ENCODE data around the gene BLOC1S5. TPM values are rescaled to one million over a fixed set of nuclear protein-coding genes. Genes with fewer than 3 reads are reported as not detected.

BLOC1S5 gene
- total and polyA plus RNA-seq, 2 of the 13 experiments (the other 11 are each of a cell fraction or from before 2014, with no cell fraction given) = 10.5 to 41.5 TPM

DNA sequence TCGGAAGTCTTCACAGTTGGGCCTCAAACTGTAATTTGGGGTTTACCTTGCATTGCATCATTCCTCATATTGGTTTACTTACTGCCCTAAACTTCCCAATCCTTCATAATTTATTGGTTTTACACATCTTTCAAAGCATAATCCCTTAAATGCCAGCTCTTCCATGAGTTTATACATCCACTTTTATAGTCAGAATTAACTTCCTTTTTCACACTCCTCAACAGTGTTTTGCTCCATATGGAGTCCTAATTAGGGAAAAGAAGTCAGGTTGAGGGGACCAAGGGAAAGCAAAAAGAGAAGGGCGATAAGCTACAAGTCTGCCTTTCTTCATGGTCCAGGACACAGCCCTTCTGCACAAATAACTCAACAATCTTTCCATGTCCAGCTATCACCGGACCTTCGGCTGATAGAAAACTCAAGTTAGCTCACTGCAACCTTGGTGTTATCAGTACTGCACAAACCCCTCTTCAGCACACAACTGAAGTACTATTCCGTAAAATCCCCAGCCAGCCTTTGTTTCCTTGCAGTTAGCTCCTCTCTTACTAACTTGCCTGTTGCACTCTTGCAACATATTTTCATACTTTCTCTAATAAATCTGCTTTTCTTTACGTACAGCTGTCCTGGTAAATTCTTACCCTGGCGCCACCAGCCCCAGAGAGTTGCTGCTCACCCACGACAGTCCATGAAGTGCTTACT lies 36.1 kb upstream of the BLOC1S5 start (continued):
- no peak for TF ChIP-seq FOXA3 (CRISPR knock-in tag; IDR thresholded peaks at IDR 0.05)
- no peak for TF ChIP-seq RBFOX2 (IDR thresholded peaks at IDR 0.05; ENCODE audit: low read depth, low read length)
- TF ChIP-seq, protein P1, sequence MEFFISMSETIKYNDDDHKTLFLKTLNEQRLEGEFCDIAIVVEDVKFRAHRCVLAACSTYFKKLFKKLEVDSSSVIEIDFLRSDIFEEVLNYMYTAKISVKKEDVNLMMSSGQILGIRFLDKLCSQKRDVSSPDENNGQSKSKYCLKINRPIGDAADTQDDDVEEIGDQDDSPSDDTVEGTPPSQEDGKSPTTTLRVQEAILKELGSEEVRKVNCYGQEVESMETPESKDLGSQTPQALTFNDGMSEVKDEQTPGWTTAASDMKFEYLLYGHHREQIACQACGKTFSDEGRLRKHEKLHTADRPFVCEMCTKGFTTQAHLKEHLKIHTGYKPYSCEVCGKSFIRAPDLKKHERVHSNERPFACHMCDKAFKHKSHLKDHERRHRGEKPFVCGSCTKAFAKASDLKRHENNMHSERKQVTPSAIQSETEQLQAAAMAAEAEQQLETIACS (CRISPR knock-in tag; IDR thresholded peaks at IDR 0.05) = no peak
- no peak for TF ChIP-seq RXRB (CRISPR knock-in tag; IDR thresholded peaks at IDR 0.05; ENCODE audit: borderline replicate concordance)
- TF ChIP-seq ZNF775 (CRISPR knock-in tag; IDR thresholded peaks at IDR 0.05; ENCODE audit: borderline replicate concordance) = 0 out of 2 replicates have a peak, but pooled peaks have one; percentile 29
- TF ChIP-seq SMAD9 (CRISPR knock-in tag; IDR thresholded peaks at IDR 0.05) = no peak
- TF ChIP-seq ZSCAN22 (CRISPR knock-in tag; IDR thresholded peaks at IDR 0.05) = no peak
- TF ChIP-seq, protein P2, sequence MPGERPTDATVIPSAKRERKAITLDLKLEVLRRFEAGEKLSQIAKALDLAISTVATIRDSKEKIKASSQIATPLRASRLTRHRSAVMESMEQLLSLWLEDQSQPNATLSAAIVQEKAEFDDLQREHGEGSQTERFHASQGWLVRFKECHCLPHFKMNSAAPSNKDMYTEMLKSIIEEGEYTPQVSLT (CRISPR knock-in tag; IDR thresholded peaks at IDR 0.05; ENCODE audit: borderline replicate concordance, low read depth) = no peak
- TF ChIP-seq ZNF224 (CRISPR knock-in tag; IDR thresholded peaks at IDR 0.05) = no peak
- TF ChIP-seq REPIN1 (CRISPR knock-in tag; IDR thresholded peaks at IDR 0.05; ENCODE audit: borderline replicate concordance, low read depth) = 0 out of 2 replicates have a peak, but pooled peaks have one; percentile 16
- TF ChIP-seq, protein P3, sequence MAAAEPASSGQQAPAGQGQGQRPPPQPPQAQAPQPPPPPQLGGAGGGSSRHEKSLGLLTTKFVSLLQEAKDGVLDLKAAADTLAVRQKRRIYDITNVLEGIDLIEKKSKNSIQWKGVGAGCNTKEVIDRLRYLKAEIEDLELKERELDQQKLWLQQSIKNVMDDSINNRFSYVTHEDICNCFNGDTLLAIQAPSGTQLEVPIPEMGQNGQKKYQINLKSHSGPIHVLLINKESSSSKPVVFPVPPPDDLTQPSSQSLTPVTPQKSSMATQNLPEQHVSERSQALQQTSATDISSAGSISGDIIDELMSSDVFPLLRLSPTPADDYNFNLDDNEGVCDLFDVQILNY (CRISPR knock-in tag; conservative IDR thresholded peaks at IDR 0.05) = no peak
- TF ChIP-seq ZNF614 (CRISPR knock-in tag; IDR thresholded peaks at IDR 0.05; ENCODE audit: borderline replicate concordance) = no peak
- no peak for TF ChIP-seq ZMYM4 (CRISPR knock-in tag; IDR thresholded peaks at IDR 0.05)
- TF ChIP-seq FOXJ3 (CRISPR knock-in tag; IDR thresholded peaks at IDR 0.05; ENCODE audit: borderline replicate concordance) = 0 out of 2 replicates have a peak, but pooled peaks have one; percentile 18
- 0 out of 2 replicates have a peak, but pooled peaks have one; percentile 12 for TF ChIP-seq GATAD2A (CRISPR knock-in tag; IDR thresholded peaks at IDR 0.05)
- no peak for TF ChIP-seq ZNF251 (CRISPR knock-in tag; IDR thresholded peaks at IDR 0.05)
- TF ChIP-seq, protein P4, sequence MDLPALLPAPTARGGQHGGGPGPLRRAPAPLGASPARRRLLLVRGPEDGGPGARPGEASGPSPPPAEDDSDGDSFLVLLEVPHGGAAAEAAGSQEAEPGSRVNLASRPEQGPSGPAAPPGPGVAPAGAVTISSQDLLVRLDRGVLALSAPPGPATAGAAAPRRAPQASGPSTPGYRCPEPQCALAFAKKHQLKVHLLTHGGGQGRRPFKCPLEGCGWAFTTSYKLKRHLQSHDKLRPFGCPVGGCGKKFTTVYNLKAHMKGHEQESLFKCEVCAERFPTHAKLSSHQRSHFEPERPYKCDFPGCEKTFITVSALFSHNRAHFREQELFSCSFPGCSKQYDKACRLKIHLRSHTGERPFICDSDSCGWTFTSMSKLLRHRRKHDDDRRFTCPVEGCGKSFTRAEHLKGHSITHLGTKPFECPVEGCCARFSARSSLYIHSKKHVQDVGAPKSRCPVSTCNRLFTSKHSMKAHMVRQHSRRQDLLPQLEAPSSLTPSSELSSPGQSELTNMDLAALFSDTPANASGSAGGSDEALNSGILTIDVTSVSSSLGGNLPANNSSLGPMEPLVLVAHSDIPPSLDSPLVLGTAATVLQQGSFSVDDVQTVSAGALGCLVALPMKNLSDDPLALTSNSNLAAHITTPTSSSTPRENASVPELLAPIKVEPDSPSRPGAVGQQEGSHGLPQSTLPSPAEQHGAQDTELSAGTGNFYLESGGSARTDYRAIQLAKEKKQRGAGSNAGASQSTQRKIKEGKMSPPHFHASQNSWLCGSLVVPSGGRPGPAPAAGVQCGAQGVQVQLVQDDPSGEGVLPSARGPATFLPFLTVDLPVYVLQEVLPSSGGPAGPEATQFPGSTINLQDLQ (CRISPR knock-in tag; IDR thresholded peaks at IDR 0.05) = no peak
- TF ChIP-seq ETV6 (CRISPR knock-in tag; conservative IDR thresholded peaks at IDR 0.05) = no peak
- TF ChIP-seq NCOA5 (CRISPR knock-in tag; IDR thresholded peaks at IDR 0.05) = no peak
- TF ChIP-seq ZNF34 (CRISPR knock-in tag; IDR thresholded peaks at IDR 0.05; ENCODE audit: borderline replicate concordance) = peak; percentile 76; the same call in 1 of the 2 replicates
- no peak for TF ChIP-seq ZSCAN12 (CRISPR knock-in tag; IDR thresholded peaks at IDR 0.05)
- TF ChIP-seq ZNF24 (IDR thresholded peaks at IDR 0.05) = no peak
- TF ChIP-seq NFE2L1 (CRISPR knock-in tag; IDR thresholded peaks at IDR 0.05; ENCODE audit: borderline replicate concordance) = no peak
